GM12865 (cell line): ENCODE data around the gene PCDHA10.
"Not testable (repeated sequence)": the region's sequence is repeated elsewhere in the genome, so short reads cannot be mapped to it uniquely, and the experiment has no call there.

Experiments used
- DNase-seq: peaks from one replicate; pipeline ENCODE4 v3.0.0; 2010; ENCODE audit warnings: low read depth
- H3K4me3 ChIP-seq: 2 replicates; pipeline ENCODE4 v1.5.1; 2011; ENCODE audit warnings: mild to moderate bottlenecking, low read depth, low read length, control low read depth
- TF ChIP-seq, protein P1 (sequence below): IDR thresholded peaks from 2 replicates; pipeline ENCODE4 v1.5.1; 2011; ENCODE audit warnings: low read length, control low read depth, low read depth, inconsistent platforms; ENCODE audit not compliant: insufficient read depth; ENCODE audit errors: missing control alignments

Gene PCDHA10

GRCh38 chr5:140822281-140822629 lies 33.4 kb upstream of the PCDHA10 start:
- TF ChIP-seq, protein P1, sequence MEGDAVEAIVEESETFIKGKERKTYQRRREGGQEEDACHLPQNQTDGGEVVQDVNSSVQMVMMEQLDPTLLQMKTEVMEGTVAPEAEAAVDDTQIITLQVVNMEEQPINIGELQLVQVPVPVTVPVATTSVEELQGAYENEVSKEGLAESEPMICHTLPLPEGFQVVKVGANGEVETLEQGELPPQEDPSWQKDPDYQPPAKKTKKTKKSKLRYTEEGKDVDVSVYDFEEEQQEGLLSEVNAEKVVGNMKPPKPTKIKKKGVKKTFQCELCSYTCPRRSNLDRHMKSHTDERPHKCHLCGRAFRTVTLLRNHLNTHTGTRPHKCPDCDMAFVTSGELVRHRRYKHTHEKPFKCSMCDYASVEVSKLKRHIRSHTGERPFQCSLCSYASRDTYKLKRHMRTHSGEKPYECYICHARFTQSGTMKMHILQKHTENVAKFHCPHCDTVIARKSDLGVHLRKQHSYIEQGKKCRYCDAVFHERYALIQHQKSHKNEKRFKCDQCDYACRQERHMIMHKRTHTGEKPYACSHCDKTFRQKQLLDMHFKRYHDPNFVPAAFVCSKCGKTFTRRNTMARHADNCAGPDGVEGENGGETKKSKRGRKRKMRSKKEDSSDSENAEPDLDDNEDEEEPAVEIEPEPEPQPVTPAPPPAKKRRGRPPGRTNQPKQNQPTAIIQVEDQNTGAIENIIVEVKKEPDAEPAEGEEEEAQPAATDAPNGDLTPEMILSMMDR: no peak
- DNase-seq: no peak

DNA sequence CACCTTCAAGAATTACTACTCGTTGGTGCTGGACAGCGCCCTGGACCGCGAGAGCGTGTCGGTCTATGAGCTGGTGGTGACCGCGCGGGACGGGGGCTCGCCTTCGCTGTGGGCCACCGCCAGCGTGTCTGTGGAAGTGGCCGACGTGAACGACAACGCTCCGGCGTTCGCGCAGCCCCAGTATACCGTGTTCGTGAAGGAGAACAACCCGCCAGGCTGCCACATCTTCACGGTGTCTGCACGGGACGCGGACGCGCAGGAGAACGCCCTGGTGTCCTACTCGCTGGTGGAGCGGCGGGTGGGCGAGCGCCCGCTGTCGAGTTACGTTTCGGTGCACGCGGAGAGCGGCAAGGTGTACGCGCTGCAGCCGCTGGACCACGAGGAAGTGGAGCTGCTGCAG lies 32.7 kb upstream of the PCDHA10 start:
- DNase-seq, H3K4me3 ChIP-seq: not testable (repeated sequence)

More at GRCh38 chr5:140822281-140822629, 33.4 kb upstream of the PCDHA10 start:
- no peak overlapping the region for H3K4me3 ChIP-seq

GRCh38 chr5:140823475-140823874 lies 32.2 kb upstream of the PCDHA10 start:
- TF ChIP-seq, protein P1: no peak
- DNase-seq: no peak
- no peak overlapping the region for H3K4me3 ChIP-seq

GRCh38 chr5:140827704-140828361 lies 27.9 kb upstream of the PCDHA10 start, which contains the start of gene PCDHA6:
PCDHA6 (plus strand) TSS chr5:140827960; CDS start chr5:140828092, 132 bp downstream.
- TF ChIP-seq, protein P1: no peak
- no peak within 1 kb of the TSS for H3K4me3 ChIP-seq
- no peak for DNase-seq

DNA sequence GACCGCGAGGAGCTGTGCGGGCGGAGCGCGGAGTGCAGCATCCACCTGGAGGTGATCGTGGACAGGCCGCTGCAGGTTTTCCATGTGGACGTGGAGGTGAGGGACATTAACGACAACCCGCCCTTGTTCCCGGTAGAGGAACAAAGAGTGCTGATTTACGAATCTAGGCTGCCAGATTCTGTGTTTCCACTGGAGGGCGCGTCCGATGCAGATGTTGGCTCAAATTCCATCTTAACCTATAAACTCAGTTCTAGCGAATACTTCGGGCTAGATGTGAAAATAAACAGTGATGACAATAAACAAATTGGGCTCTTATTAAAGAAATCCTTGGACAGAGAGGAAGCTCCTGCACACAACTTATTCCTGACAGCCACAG lies 27.3 kb upstream of the PCDHA10 start:
- TF ChIP-seq, protein P1: no peak
- H3K4me3 ChIP-seq: no peak overlapping the region
- no peak for DNase-seq

GRCh38 chr5:140829511-140830501 lies 25.9 kb upstream of the PCDHA10 start:
- not testable (repeated sequence) for H3K4me3 ChIP-seq, DNase-seq

DNA sequence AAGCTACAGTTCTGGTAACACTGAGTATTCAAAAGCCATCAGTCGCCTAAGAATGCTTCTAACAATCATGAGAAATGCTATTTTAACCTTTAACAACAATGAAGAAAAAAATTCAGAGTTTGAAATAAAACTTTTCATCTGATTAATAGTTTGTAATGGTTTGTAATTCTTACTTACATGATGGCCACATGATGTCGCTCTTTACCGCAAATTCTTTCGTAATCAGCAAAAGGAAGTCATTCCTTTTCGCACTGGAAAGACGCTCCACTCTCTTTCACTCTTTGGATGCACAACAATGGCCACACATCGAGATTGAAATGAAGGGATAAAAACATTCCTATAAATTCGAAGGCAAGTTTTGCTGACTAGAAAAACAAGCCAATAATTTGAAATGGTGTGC lies 21.7 kb upstream of the PCDHA10 start, which contains the start of gene PCDHA7:
PCDHA7 (plus strand) TSS at position 277 of the 400 bp plus-strand sequence; CDS start at position 392, 115 bp downstream.
- TF ChIP-seq, protein P1: no peak
- H3K4me3 ChIP-seq: no peak within 1 kb of the TSS
- no peak for DNase-seq

DNA sequence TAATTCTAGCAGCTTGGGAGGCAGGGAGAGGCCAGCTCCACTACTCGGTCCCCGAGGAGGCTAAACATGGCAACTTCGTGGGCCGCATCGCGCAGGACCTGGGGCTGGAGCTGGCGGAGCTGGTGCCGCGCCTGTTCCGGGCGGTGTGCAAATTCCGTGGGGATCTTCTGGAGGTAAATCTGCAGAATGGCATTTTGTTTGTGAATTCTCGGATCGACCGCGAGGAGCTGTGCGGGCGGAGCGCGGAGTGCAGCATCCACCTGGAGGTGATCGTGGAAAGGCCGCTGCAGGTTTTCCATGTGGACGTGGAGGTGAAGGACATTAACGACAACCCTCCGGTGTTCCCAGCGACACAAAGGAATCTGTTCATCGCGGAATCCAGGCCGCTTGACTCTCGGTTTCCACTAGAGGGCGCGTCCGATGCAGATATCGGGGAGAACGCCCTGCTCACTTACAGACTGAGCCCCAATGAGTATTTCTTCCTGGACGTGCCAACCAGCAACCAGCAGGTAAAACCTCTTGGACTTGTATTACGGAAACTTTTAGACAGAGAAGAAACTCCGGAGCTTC lies 21.2 kb upstream of the PCDHA10 start:
- H3K4me3 ChIP-seq, DNase-seq: not testable (repeated sequence)
